Measurements from ENCODE around the gene KIF13A. TPM values are rescaled to one million over a fixed set of nuclear protein-coding genes. Genes with fewer than 3 reads are reported as not detected.

KIF13A gene
- total and polyA plus RNA-seq, 9 of the 15 experiments (the other 6 are each of a cell fraction or from before 2014, with no cell fraction given): 3.6 to 44.3 (median 29.7) TPM

DNA sequence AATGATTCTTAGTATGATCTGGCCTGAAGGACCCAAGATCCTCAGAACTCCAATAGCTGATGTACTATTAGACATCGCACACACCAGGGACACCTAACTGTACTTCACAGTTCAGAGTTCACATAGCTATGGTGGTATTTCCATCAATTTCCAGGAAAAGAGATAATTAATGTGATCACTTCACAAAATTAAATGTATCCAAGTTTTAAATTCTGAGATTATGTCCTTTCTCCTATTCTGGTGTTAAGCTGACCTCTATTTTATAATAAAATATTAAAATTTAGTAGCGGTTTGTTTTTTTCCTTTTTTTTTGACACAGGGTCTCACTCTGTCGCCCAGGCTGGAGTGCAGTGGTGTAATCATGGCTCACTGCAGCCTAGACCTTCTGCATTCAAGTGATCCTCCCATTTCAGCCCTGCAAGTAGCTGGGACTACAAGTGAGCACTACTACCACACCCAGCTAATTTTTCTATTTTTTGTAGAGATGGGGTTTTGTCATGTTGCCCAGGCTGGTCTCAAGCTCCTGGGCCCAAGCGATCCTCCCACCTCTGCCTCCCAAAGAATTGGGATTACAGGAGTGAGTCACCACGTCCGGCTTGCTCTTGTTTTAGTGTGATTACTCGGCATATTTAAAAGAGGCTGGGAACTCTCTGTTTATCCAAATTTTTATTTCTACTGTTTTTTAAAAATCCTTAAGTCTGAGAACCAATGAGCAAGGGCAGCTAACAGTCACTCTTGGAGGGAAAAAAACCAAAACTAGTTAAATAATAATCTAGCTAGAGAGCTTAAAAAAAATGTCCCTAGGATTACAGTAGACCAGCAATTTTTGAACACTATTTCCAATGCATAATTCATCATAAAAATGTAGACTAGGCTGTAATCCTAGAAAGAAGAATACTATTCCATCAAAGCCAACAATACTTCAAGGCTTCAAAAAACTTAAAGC, 16.0 kb downstream of the KIF13A start (continued):
- no peak for TF ChIP-seq USF2 (CRISPR knock-in tag; IDR thresholded peaks at IDR 0.05)
- no peak for TF ChIP-seq HOMEZ (CRISPR knock-in tag; IDR thresholded peaks at IDR 0.05)
- no peak for TF ChIP-seq CAMTA2 (CRISPR knock-in tag; conservative IDR thresholded peaks at IDR 0.05)
- TF ChIP-seq PREB (CRISPR knock-in tag; IDR thresholded peaks at IDR 0.05): no peak
- TF ChIP-seq, protein P1, sequence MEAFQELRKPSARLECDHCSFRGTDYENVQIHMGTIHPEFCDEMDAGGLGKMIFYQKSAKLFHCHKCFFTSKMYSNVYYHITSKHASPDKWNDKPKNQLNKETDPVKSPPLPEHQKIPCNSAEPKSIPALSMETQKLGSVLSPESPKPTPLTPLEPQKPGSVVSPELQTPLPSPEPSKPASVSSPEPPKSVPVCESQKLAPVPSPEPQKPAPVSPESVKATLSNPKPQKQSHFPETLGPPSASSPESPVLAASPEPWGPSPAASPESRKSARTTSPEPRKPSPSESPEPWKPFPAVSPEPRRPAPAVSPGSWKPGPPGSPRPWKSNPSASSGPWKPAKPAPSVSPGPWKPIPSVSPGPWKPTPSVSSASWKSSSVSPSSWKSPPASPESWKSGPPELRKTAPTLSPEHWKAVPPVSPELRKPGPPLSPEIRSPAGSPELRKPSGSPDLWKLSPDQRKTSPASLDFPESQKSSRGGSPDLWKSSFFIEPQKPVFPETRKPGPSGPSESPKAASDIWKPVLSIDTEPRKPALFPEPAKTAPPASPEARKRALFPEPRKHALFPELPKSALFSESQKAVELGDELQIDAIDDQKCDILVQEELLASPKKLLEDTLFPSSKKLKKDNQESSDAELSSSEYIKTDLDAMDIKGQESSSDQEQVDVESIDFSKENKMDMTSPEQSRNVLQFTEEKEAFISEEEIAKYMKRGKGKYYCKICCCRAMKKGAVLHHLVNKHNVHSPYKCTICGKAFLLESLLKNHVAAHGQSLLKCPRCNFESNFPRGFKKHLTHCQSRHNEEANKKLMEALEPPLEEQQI (IDR thresholded peaks at IDR 0.05): peak; percentile 67; the same call in 1 of the 2 replicates
- TF ChIP-seq ZNF263 (CRISPR knock-in tag; IDR thresholded peaks at IDR 0.05; ENCODE audit: borderline replicate concordance): no peak
- TF ChIP-seq NKRF (IDR thresholded peaks at IDR 0.05; ENCODE audit: borderline replicate concordance): no peak
- no peak for TF ChIP-seq DEAF1 (CRISPR knock-in tag; IDR thresholded peaks at IDR 0.05)
- TF ChIP-seq, protein P2, sequence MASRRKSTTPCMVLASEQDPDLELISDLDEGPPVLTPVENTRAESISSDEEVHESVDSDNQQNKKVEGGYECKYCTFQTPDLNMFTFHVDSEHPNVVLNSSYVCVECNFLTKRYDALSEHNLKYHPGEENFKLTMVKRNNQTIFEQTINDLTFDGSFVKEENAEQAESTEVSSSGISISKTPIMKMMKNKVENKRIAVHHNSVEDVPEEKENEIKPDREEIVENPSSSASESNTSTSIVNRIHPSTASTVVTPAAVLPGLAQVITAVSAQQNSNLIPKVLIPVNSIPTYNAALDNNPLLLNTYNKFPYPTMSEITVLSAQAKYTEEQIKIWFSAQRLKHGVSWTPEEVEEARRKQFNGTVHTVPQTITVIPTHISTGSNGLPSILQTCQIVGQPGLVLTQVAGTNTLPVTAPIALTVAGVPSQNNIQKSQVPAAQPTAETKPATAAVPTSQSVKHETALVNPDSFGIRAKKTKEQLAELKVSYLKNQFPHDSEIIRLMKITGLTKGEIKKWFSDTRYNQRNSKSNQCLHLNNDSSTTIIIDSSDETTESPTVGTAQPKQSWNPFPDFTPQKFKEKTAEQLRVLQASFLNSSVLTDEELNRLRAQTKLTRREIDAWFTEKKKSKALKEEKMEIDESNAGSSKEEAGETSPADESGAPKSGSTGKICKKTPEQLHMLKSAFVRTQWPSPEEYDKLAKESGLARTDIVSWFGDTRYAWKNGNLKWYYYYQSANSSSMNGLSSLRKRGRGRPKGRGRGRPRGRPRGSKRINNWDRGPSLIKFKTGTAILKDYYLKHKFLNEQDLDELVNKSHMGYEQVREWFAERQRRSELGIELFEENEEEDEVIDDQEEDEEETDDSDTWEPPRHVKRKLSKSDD (conservative IDR thresholded peaks at IDR 0.05; ENCODE audit: low read length): no peak
- TF ChIP-seq WHSC1 (IDR thresholded peaks at IDR 0.05; ENCODE audit: low read length): no peak
- TF ChIP-seq RBBP5 (IDR thresholded peaks at IDR 0.05; ENCODE audit: borderline replicate concordance, insufficient read depth, low read length, poor library complexity, severe bottlenecking): no peak
